ENCODE measurements around the gene RHOD.

DNA sequence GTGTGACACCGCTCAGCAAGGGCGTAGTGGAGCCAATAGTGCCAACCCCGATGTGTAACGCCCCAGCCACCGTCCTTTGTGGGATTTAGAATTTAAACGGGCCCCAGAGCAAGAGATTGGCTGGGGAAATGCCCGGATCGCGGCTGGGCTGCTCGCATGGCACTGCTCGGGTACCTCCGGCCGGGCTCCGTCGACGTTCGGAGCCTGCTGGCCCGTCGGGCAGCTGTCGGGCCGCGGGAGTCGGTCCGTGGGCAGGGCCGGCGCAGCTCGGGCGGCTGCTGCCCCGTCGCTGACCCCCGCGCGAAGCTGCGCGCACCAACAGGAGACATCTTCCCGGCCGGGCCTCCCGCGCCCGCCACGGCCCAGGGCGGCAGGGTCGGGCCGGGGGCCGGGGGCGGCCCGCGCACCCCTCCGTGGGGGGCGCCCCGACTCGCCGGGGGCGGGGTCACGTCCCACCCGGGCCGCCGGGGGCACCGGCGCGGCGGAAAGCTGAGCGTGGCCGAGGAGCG, 61.1 kb downstream of the RHOD start:
- TF ChIP-seq, protein P1, sequence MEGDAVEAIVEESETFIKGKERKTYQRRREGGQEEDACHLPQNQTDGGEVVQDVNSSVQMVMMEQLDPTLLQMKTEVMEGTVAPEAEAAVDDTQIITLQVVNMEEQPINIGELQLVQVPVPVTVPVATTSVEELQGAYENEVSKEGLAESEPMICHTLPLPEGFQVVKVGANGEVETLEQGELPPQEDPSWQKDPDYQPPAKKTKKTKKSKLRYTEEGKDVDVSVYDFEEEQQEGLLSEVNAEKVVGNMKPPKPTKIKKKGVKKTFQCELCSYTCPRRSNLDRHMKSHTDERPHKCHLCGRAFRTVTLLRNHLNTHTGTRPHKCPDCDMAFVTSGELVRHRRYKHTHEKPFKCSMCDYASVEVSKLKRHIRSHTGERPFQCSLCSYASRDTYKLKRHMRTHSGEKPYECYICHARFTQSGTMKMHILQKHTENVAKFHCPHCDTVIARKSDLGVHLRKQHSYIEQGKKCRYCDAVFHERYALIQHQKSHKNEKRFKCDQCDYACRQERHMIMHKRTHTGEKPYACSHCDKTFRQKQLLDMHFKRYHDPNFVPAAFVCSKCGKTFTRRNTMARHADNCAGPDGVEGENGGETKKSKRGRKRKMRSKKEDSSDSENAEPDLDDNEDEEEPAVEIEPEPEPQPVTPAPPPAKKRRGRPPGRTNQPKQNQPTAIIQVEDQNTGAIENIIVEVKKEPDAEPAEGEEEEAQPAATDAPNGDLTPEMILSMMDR (IDR thresholded peaks at IDR 0.05), result no peak
- TF ChIP-seq POLR2A (IDR thresholded peaks at IDR 0.05), result no peak
